ENCODE data around the gene PDGFC. TPM values are rescaled to one million over a fixed set of nuclear protein-coding genes. Genes with fewer than 3 reads are reported as not detected.

The PDGFC gene
- total and polyA plus RNA-seq, 2 of the 8 experiments (the other 6 are each of a cell fraction or from before 2014, with no cell fraction given): 0.65 to 2.7 TPM

GRCh38 chr4:156770140-156770539 lies 201.5 kb downstream of the PDGFC start (continued):
- TF ChIP-seq CHD7 (IDR thresholded peaks at IDR 0.05; ENCODE audit: insufficient replicate concordance, low read length): no peak
- no peak for TF ChIP-seq SUZ12 (IDR thresholded peaks at IDR 0.05; ENCODE audit: low read length)
- TF ChIP-seq SIRT6 (IDR thresholded peaks at IDR 0.05; ENCODE audit: low read length): no peak
- no peak for TF ChIP-seq EZH2 (IDR thresholded peaks at IDR 0.05; ENCODE audit: low read depth, low read length, severe bottlenecking)
- TF ChIP-seq CBX5 (IDR thresholded peaks at IDR 0.05; ENCODE audit: low read depth, low read length): no peak
- no peak for TF ChIP-seq SIX5 (IDR thresholded peaks at IDR 0.05; ENCODE audit: low read depth, low read length)
- no peak for TF ChIP-seq TBP (IDR thresholded peaks at IDR 0.05; ENCODE audit: low read depth, low read length)
- TF ChIP-seq TAF7 (optimal IDR thresholded peaks at IDR 0.05; ENCODE audit: borderline replicate concordance, low read depth, low read length): no peak
